Right lobe of liver (tissue), 4 donors: ENCODE measurements around the gene JAG1.

Experiments
- CTCF ChIP-seq, 4 donors: fragments of 200-600 bp in 3 of 4; fragments of 450-650 bp in 1 of 4; IDR thresholded peaks; one replicate each; pipeline versions ENCODE4 v1.5.1 to v1.8.0; 2016 to 2022; ENCODE audit warnings: antibody characterized with exemption in 4 of 4, mild to moderate bottlenecking in 2 of 4
- POLR2A ChIP-seq: fragments of 450-650 bp; IDR thresholded peaks from one replicate; pipeline ENCODE4 v1.6.1; 2017; ENCODE audit warnings: antibody characterized with exemption, mild to moderate bottlenecking
- donor health status: DM: no; HTN: no; CAD: no.
- donor health status: DM: no; HTN: no; CAD: no.
- donor health status: DM: no; HTN: yes; CAD: no.

- no peak for TF ChIP-seq CTCF (IDR thresholded peaks at IDR 0.05)
- TF ChIP-seq POLR2A: no peak
These were observed 46.8 kb upstream of the JAG1 start for GRCh38 chr20:10720565-10720964.
